Subcutaneous adipose tissue (tissue), 4 donors: Measurements from ENCODE around the gene BICC1. TPM values are rescaled to one million over a fixed set of nuclear protein-coding genes. Genes with fewer than 3 reads are reported as not detected.

Experiments used
- CTCF ChIP-seq: fragments of 450-650 bp; IDR thresholded peaks from one replicate; pipeline ENCODE4 v1.5.1; 2016; ENCODE audit warnings: low read depth, mild to moderate bottlenecking, control low read depth, antibody characterized with exemption, moderate library complexity
- total RNA-seq, 4 donors: library from RNA; depleted of rRNA; stranded (reverse); fragments of >200 nt; gene quantifications; one replicate each; pipeline ENCODE4 v1.1.0, GENCODE V29; 2016

The BICC1 gene
- total RNA-seq, 4 donors from 2014 or later, result 17.9 to 26.0 (median 23.0) TPM

DNA sequence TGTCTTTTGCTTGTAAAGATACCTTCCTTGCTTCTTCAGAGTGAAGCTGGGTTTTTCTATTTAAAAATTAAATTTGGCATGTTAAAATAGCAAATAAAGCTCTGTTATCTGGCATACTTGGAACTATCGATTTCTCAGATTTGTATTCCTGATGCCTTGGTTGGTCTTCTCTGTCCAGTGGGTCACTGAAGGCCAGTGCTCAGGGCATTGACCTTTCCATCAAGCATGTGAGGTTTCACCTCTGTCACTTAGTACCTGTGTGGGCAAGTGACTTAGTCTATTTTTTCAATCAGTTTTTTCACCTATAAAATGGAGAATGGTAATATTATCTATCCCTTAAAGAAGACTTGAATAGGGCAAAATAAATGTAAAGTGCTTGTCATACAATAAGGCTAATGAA is 311.3 kb downstream of the BICC1 start:
- TF ChIP-seq CTCF, result no peak

DNA sequence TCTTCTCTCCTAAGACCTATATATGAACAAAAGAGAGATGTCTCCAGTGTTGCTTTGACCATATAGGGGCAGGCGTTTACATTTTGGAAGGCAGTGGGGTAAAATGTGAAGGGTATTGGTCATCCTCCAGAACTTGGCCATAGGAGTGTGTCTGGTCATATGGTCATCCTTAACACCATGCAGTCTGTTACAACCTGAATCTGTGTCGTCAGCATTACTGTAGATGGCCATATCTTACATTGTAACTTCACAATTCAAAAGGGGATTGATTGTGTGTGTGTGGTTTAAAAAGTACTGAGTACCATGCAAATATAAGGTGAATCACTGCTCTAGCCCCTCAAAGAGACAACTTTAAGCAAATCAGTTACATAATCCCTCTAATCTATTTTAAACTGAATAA is 311.7 kb downstream of the BICC1 start:
- TF ChIP-seq CTCF, result no peak

GRCh38 chr10:58826694-58827093 is 314.0 kb downstream of the BICC1 start:
- TF ChIP-seq CTCF, result no peak

GRCh38 chr10:58827381-58827780 is 314.7 kb downstream of the BICC1 start:
- no peak for TF ChIP-seq CTCF

- no peak for TF ChIP-seq CTCF
These were observed 317.2 kb downstream of the BICC1 start for GRCh38 chr10:58829839-58830238.

- no peak for TF ChIP-seq CTCF
These were observed 318.0 kb downstream of the BICC1 start for GRCh38 chr10:58830697-58831096.

GRCh38 chr10:58833771-58834561 is 321.3 kb downstream of the BICC1 start:
- no peak for TF ChIP-seq CTCF
